ENCODE results near the gene ATP6V1G2. TPM values are rescaled to one million over a fixed set of nuclear protein-coding genes. Genes with fewer than 3 reads are reported as not detected.

ATP6V1G2 gene
- total RNA-seq, 1 experiment from 2014 or later, result 3.1 TPM

GRCh38 chr6:31534011-31534410 is 12.4 kb downstream of the ATP6V1G2 start:
- Histone ChIP-seq H3K9me3 (ENCODE audit: low read depth, low read length, poor library complexity, severe bottlenecking) (no peaks in the 10 kb centered on the region), H3K4me3 (ENCODE audit: low read depth, low read length, poor library complexity, severe bottlenecking) (no peak overlapping the region), H3K27me3 (replicated peaks; ENCODE audit: insufficient read depth, low read depth, low read length, poor library complexity) (no peaks in the 10 kb centered on the region), H3K36me3 (ENCODE audit: insufficient read depth, low read length, poor library complexity, severe bottlenecking) (peaks cover 92% of the 10 kb centered on the region), H3K4me1 (ENCODE audit: insufficient read depth, low read length, poor library complexity, severe bottlenecking) (peaks cover 2% of the 10 kb centered on the region), H3K27ac (ENCODE audit: low read depth, low read length, poor library complexity, severe bottlenecking) (no peak overlapping the region)
- intact Hi-C loops (cut with micrococcal nuclease; ENCODE audit: unreplicated experiment), result no loop called here
- BruUV-seq (replicated peaks), result TSS peak; percentile 1
- DNase-seq (ENCODE audit: low spot score), result no peak
- ChIA-PET POLR2A (ENCODE audit: low non-redundant PET) (interaction anchor here (0.6 kb wide), 1 partner anchor 323 kb away, joined by 5 read pairs; no protein-coding TSS in a partner anchor), CTCF (no interaction called here)
- TF ChIP-seq EZH2 (IDR thresholded peaks at IDR 0.05; ENCODE audit: borderline replicate concordance, low read depth, low read length, poor library complexity, severe bottlenecking), result no peak
- no peak for TF ChIP-seq CTCF (conservative IDR thresholded peaks at IDR 0.05; ENCODE audit: low read depth, low read length)

- Histone ChIP-seq H3K4me3 (ENCODE audit: low read depth, low read length, poor library complexity, severe bottlenecking) (no peak overlapping the region), H3K36me3 (ENCODE audit: insufficient read depth, low read length, poor library complexity, severe bottlenecking) (peaks cover 87% of the 10 kb centered on the region), H3K27ac (ENCODE audit: low read depth, low read length, poor library complexity, severe bottlenecking) (no peak overlapping the region), H3K9me3 (ENCODE audit: low read depth, low read length, poor library complexity, severe bottlenecking) (no peaks in the 10 kb centered on the region), H3K27me3 (replicated peaks; ENCODE audit: insufficient read depth, low read depth, low read length, poor library complexity) (no peaks in the 10 kb centered on the region), H3K4me1 (ENCODE audit: insufficient read depth, low read length, poor library complexity, severe bottlenecking) (no peaks in the 10 kb centered on the region)
- intact Hi-C loops (cut with micrococcal nuclease; ENCODE audit: unreplicated experiment), result no loop called here
- DNase-seq (ENCODE audit: low spot score), result no peak
- BruUV-seq (replicated peaks), result no TSS peak
- no peak for TF ChIP-seq CTCF (conservative IDR thresholded peaks at IDR 0.05; ENCODE audit: low read depth, low read length)
- TF ChIP-seq EZH2 (IDR thresholded peaks at IDR 0.05; ENCODE audit: borderline replicate concordance, low read depth, low read length, poor library complexity, severe bottlenecking), result no peak
- CTCF ChIA-PET, result no interaction called here
- POLR2A ChIA-PET (ENCODE audit: low non-redundant PET), result no interaction called here
These were observed 13.0 kb downstream of the ATP6V1G2 start for GRCh38 chr6:31533455-31533841.

GRCh38 chr6:31532644-31533454 is 13.6 kb downstream of the ATP6V1G2 start:
- Histone ChIP-seq H3K4me3 (ENCODE audit: low read depth, low read length, poor library complexity, severe bottlenecking) (no peak overlapping the region), H3K4me1 (ENCODE audit: insufficient read depth, low read length, poor library complexity, severe bottlenecking) (no peaks in the 10 kb centered on the region), H3K36me3 (ENCODE audit: insufficient read depth, low read length, poor library complexity, severe bottlenecking) (peaks cover 81% of the 10 kb centered on the region), H3K27me3 (replicated peaks; ENCODE audit: insufficient read depth, low read depth, low read length, poor library complexity) (no peaks in the 10 kb centered on the region), H3K9me3 (ENCODE audit: low read depth, low read length, poor library complexity, severe bottlenecking) (no peaks in the 10 kb centered on the region), H3K27ac (ENCODE audit: low read depth, low read length, poor library complexity, severe bottlenecking) (no peak overlapping the region)
- no peak for DNase-seq (ENCODE audit: low spot score)
- TF ChIP-seq EZH2 (IDR thresholded peaks at IDR 0.05; ENCODE audit: borderline replicate concordance, low read depth, low read length, poor library complexity, severe bottlenecking) (no peak), CTCF (conservative IDR thresholded peaks at IDR 0.05; ENCODE audit: low read depth, low read length) (no peak)
- intact Hi-C loops (cut with micrococcal nuclease; ENCODE audit: unreplicated experiment), result no loop called here
- BruUV-seq (replicated peaks), result no TSS peak
- CTCF ChIA-PET, result no interaction called here
- POLR2A ChIA-PET (ENCODE audit: low non-redundant PET), result no interaction called here

All from A673 (cell line).